GM23338 (cell line): ENCODE measurements around the gene TSPAN4. TPM values are rescaled to one million over a fixed set of nuclear protein-coding genes. Genes with fewer than 3 reads are reported as not detected.
A peak's percentile ranks its signal among the peaks of the same experiment; 100 is the strongest.

Experiments used
- ATAC-seq: fragments of 200-7000 bp; cut with Tn5 transposase; 3 replicates; pipeline ENCODE4 v1.9.1; 2020
- DNase-seq: peaks from one replicate; pipeline ENCODE4 v3.0.0-alpha.2; 2015; ENCODE audit warnings: low spot score
- H2AFZ ChIP-seq: fragments of 200-600 bp; sonication (generic); 2 replicates; pipeline ENCODE4 v1.8.0; 2016; ENCODE audit warnings: antibody characterized with exemption, mild to moderate bottlenecking, moderate library complexity
- H3F3A ChIP-seq: fragments of 200-600 bp; sonication (generic); replicated peaks from 2 replicates; pipeline ENCODE4 v1.8.0; 2017; ENCODE audit warnings: antibody characterized with exemption, mixed run types, low read depth
- H3K27ac ChIP-seq: fragments of 200-600 bp; sonication (generic); 2 replicates; pipeline ENCODE4 v1.6.1; 2016; ENCODE audit warnings: low read depth
- H3K27me3 ChIP-seq: fragments of 200-600 bp; sonication (generic); 2 replicates; pipeline ENCODE4 v1.8.0; 2016; ENCODE audit warnings: mild to moderate bottlenecking, mixed run types, moderate library complexity; ENCODE audit not compliant: insufficient read depth
- H3K36me3 ChIP-seq: fragments of 200-600 bp; sonication (generic); 2 replicates; pipeline ENCODE4 v1.8.0; 2016; ENCODE audit warnings: mild to moderate bottlenecking; ENCODE audit not compliant: insufficient read depth
- H3K4me1 ChIP-seq: fragments of 200-600 bp; sonication (generic); 2 replicates; pipeline ENCODE4 v1.8.0; 2016; ENCODE audit warnings: mild to moderate bottlenecking, moderate library complexity; ENCODE audit not compliant: insufficient read depth
- H3K4me2 ChIP-seq: fragments of 200-600 bp; sonication (generic); 2 replicates; pipeline ENCODE4 v1.7.1; 2017; ENCODE audit warnings: mixed run types
- H3K4me3 ChIP-seq: fragments of 200-600 bp; sonication (generic); 2 replicates; pipeline ENCODE4 v1.6.1; 2016; ENCODE audit warnings: mixed run types
- H3K79me2 ChIP-seq: fragments of 200-600 bp; sonication (generic); replicated peaks from 2 replicates; pipeline ENCODE4 v1.8.0; 2017; ENCODE audit warnings: mild to moderate bottlenecking; ENCODE audit not compliant: insufficient read depth
- H3K9me2 ChIP-seq: fragments of 200-600 bp; sonication (generic); 2 replicates; pipeline ENCODE4 v1.8.0; 2017; ENCODE audit not compliant: insufficient read depth
- H4K20me1 ChIP-seq: fragments of 200-600 bp; sonication (generic); replicated peaks from 2 replicates; pipeline ENCODE4 v1.8.0; 2017; ENCODE audit warnings: mild to moderate bottlenecking; ENCODE audit not compliant: insufficient read depth
- H3K27ac Mint-ChIP-seq: 2 replicates; pipeline ENCODE4 v1.8.0; 2020; ENCODE audit warnings: inconsistent platforms, mild to moderate bottlenecking, moderate library complexity, mixed read lengths
- H3K27me3 Mint-ChIP-seq: 3 replicates; pipeline ENCODE4 v1.8.0; 2022; ENCODE audit warnings: low read depth, mild to moderate bottlenecking, moderate library complexity, mixed read lengths, inconsistent platforms; ENCODE audit not compliant: insufficient read depth, poor library complexity
- H3K36me3 Mint-ChIP-seq: 3 replicates; pipeline ENCODE4 v1.8.0; 2021; ENCODE audit warnings: low read depth, mild to moderate bottlenecking, inconsistent platforms, moderate library complexity, mixed read lengths
- H3K4me1 Mint-ChIP-seq: 3 replicates; pipeline ENCODE4 v1.8.0; 2020; ENCODE audit warnings: mild to moderate bottlenecking, inconsistent platforms, mixed read lengths
- H3K4me3 Mint-ChIP-seq: 3 replicates; pipeline ENCODE4 v1.8.0; 2021; ENCODE audit warnings: moderate library complexity, mild to moderate bottlenecking, inconsistent platforms, mixed read lengths
- H3K9me3 Mint-ChIP-seq: 3 replicates; pipeline ENCODE4 v1.8.0; 2020; ENCODE audit warnings: moderate library complexity, mild to moderate bottlenecking, inconsistent platforms, mixed read lengths
- CREB1 ChIP-seq: fragments of 250-450 bp; sonication (Bioruptor Pico); IDR thresholded peaks from 2 replicates; pipeline ENCODE4 v1.5.0; 2020; ENCODE audit warnings: low read depth, mild to moderate bottlenecking, moderate library complexity
- JUNB ChIP-seq: IDR thresholded peaks from one replicate; pipeline ENCODE4 v1.6.1; 2016; ENCODE audit warnings: antibody characterized with exemption; ENCODE audit not compliant: unreplicated experiment
- NANOG ChIP-seq: IDR thresholded peaks from 2 replicates; pipeline ENCODE4 v1.6.1; 2016; ENCODE audit warnings: antibody characterized with exemption, borderline replicate concordance
- POLR2AphosphoS5 ChIP-seq: IDR thresholded peaks from 2 replicates; pipeline ENCODE4 v1.6.1; 2016; ENCODE audit warnings: antibody characterized with exemption, low read depth
- STAT1 ChIP-seq: IDR thresholded peaks from one replicate; pipeline ENCODE4 v1.6.1; 2016; ENCODE audit warnings: antibody characterized with exemption; ENCODE audit not compliant: unreplicated experiment
- ZNF114 ChIP-seq: fragments of 250-450 bp; sonication (Bioruptor Pico); IDR thresholded peaks from 2 replicates; pipeline ENCODE4 v1.5.0; 2020; ENCODE audit warnings: mild to moderate bottlenecking, moderate library complexity
- polyA plus RNA-seq: library from polyadenylated mRNA; unstranded; fragments of >200 nt; fragmentation: Nextera tagmentation; extraction: Ambion mirVana; gene quantifications from 2 replicates; pipeline ENCODE4 v1.2.1, GENCODE V29; 2016
- total RNA-seq: library from RNA; depleted of rRNA; stranded (reverse); fragments of >200 nt; shearing (Covaris generic); gene quantifications from 2 replicates; pipeline ENCODE4 v1.2.3, GENCODE V29; 2014
- TF ChIP-seq, protein P1 (sequence below), 2 experiments: fragments of 200-600 bp in 1 of 2; sonication (generic) in 1 of 2; conservative IDR thresholded peaks; 2 replicates each; pipeline versions ENCODE4 v1.5.1 to v1.6.1; 2016 to 2017; ENCODE audit warnings: antibody characterized with exemption in 2 of 2, low read depth in 2 of 2, mild to moderate bottlenecking in 2 of 2, moderate library complexity in 1 of 2
- TF ChIP-seq, protein P2 (sequence below): IDR thresholded peaks from 2 replicates; pipeline ENCODE4 v1.6.1; 2016; ENCODE audit warnings: antibody characterized with exemption
- TF ChIP-seq, protein P3 (sequence below): fragments of 250-450 bp; sonication (Bioruptor Pico); IDR thresholded peaks from 2 replicates; pipeline ENCODE4 v1.5.0; 2020; ENCODE audit warnings: mild to moderate bottlenecking, moderate library complexity

TSPAN4 gene
- total and polyA plus RNA-seq, 2 experiments from 2014 or later: 76.8 to 150 TPM

DNA sequence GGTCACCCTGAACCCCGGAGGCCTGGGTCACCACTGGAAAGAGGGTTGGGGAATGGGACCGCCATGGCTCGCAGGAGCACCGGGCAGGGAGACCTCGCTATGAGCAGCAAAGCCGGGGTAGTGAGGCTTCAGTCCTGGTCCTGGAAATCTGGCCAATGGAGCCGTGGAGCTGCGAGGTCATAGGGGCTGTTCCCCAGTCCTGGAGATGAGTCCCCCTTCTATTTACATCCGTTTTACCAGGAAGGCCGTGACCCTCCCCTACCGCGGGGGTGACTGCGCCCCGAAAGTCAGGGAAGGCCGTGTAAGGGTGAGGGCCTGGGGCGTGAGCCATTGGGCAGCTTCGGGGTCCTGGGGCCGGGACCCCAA is 38.1 kb upstream of the TSPAN4 start (continued):
- TF ChIP-seq CREB1 (CRISPR knock-in tag): no peak
- TF ChIP-seq, protein P1, sequence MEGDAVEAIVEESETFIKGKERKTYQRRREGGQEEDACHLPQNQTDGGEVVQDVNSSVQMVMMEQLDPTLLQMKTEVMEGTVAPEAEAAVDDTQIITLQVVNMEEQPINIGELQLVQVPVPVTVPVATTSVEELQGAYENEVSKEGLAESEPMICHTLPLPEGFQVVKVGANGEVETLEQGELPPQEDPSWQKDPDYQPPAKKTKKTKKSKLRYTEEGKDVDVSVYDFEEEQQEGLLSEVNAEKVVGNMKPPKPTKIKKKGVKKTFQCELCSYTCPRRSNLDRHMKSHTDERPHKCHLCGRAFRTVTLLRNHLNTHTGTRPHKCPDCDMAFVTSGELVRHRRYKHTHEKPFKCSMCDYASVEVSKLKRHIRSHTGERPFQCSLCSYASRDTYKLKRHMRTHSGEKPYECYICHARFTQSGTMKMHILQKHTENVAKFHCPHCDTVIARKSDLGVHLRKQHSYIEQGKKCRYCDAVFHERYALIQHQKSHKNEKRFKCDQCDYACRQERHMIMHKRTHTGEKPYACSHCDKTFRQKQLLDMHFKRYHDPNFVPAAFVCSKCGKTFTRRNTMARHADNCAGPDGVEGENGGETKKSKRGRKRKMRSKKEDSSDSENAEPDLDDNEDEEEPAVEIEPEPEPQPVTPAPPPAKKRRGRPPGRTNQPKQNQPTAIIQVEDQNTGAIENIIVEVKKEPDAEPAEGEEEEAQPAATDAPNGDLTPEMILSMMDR (conservative IDR thresholded peaks at IDR 0.05; ENCODE audit: low read depth in 2 of 2): no peak

DNA sequence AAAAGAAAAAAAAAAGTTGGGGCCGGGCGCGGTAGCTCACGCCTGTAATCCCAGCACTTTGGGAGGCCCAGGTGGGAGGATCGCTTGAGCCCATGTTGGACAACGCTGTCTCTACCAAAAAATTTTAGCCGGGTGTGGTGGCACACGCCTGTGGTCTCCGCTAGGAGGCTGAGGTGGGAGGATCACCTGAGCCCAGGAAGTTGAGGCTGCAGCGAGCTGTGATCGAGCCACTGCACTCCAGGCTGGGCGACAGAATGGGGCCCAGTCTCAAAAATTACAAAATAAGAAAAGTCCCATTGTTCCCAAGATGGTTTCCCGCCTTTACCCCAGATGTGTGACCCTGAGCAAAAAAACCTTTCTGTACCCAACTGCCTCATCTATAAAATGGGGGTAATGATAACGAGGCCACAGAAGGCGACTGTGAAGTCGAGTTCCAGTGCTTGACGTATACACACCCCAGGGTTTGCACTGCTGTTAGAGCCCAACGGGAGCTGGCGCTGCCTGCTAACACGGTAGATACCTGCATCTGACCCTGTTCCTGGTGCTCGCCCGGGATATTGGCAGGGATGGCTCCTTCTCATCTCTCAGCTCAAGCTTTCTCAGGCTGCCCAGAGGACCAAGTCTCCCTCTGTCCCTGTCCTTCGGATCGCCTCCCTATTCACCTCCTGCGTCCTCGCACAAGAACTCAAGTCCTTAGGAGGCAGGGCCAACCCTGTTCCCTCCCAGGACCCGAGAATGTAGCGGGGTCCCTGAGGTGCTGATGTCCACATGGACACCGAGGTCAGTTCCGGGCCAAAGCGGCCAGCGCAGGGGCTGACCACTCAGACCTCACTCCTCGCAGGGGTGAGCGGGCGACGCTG is 34.0 kb upstream of the TSPAN4 start:
- H3K4me2 ChIP-seq: peak overlapping the region; percentile 99
- Mint-ChIP-seq H3K36me3 (peaks cover 35% of the 10 kb centered on the region), H3K27ac (peak overlapping the region; percentile 97), H3K4me1 (peaks cover 24% of the 10 kb centered on the region), H3K27me3 (peaks cover 37% of the 10 kb centered on the region), H3K4me3 (peak overlapping the region; percentile 94), H3K9me3 (peaks cover 5% of the 10 kb centered on the region; the same call in 1 of the 3 replicates)
- no peaks in the 10 kb centered on the region for H3K9me2 ChIP-seq
- H3K79me2 ChIP-seq: peaks cover 38% of the 10 kb centered on the region
- H3K27ac ChIP-seq: peak overlapping the region; percentile 55; the same call in 1 of the 2 replicates
- peak overlapping the region; percentile 74 for H2AFZ ChIP-seq
- H3F3A ChIP-seq: peaks cover 55% of the 10 kb centered on the region
- H4K20me1 ChIP-seq: peaks cover 16% of the 10 kb centered on the region
- H3K4me1 ChIP-seq: peaks cover 19% of the 10 kb centered on the region
- DNase-seq: no peak
- H3K4me3 ChIP-seq: peak overlapping the region; percentile 98
- no peaks in the 10 kb centered on the region for H3K27me3 ChIP-seq
- peaks cover 22% of the 10 kb centered on the region for H3K36me3 ChIP-seq
- ATAC-seq: no peak
- TF ChIP-seq POLR2AphosphoS5 (no peak), ZNF114 (CRISPR knock-in tag) (no peak), NANOG (no peak), JUNB (no peak), STAT1 (no peak)
- TF ChIP-seq, protein P2, sequence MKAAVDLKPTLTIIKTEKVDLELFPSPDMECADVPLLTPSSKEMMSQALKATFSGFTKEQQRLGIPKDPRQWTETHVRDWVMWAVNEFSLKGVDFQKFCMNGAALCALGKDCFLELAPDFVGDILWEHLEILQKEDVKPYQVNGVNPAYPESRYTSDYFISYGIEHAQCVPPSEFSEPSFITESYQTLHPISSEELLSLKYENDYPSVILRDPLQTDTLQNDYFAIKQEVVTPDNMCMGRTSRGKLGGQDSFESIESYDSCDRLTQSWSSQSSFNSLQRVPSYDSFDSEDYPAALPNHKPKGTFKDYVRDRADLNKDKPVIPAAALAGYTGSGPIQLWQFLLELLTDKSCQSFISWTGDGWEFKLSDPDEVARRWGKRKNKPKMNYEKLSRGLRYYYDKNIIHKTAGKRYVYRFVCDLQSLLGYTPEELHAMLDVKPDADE: no peak
- TF ChIP-seq, protein P3, sequence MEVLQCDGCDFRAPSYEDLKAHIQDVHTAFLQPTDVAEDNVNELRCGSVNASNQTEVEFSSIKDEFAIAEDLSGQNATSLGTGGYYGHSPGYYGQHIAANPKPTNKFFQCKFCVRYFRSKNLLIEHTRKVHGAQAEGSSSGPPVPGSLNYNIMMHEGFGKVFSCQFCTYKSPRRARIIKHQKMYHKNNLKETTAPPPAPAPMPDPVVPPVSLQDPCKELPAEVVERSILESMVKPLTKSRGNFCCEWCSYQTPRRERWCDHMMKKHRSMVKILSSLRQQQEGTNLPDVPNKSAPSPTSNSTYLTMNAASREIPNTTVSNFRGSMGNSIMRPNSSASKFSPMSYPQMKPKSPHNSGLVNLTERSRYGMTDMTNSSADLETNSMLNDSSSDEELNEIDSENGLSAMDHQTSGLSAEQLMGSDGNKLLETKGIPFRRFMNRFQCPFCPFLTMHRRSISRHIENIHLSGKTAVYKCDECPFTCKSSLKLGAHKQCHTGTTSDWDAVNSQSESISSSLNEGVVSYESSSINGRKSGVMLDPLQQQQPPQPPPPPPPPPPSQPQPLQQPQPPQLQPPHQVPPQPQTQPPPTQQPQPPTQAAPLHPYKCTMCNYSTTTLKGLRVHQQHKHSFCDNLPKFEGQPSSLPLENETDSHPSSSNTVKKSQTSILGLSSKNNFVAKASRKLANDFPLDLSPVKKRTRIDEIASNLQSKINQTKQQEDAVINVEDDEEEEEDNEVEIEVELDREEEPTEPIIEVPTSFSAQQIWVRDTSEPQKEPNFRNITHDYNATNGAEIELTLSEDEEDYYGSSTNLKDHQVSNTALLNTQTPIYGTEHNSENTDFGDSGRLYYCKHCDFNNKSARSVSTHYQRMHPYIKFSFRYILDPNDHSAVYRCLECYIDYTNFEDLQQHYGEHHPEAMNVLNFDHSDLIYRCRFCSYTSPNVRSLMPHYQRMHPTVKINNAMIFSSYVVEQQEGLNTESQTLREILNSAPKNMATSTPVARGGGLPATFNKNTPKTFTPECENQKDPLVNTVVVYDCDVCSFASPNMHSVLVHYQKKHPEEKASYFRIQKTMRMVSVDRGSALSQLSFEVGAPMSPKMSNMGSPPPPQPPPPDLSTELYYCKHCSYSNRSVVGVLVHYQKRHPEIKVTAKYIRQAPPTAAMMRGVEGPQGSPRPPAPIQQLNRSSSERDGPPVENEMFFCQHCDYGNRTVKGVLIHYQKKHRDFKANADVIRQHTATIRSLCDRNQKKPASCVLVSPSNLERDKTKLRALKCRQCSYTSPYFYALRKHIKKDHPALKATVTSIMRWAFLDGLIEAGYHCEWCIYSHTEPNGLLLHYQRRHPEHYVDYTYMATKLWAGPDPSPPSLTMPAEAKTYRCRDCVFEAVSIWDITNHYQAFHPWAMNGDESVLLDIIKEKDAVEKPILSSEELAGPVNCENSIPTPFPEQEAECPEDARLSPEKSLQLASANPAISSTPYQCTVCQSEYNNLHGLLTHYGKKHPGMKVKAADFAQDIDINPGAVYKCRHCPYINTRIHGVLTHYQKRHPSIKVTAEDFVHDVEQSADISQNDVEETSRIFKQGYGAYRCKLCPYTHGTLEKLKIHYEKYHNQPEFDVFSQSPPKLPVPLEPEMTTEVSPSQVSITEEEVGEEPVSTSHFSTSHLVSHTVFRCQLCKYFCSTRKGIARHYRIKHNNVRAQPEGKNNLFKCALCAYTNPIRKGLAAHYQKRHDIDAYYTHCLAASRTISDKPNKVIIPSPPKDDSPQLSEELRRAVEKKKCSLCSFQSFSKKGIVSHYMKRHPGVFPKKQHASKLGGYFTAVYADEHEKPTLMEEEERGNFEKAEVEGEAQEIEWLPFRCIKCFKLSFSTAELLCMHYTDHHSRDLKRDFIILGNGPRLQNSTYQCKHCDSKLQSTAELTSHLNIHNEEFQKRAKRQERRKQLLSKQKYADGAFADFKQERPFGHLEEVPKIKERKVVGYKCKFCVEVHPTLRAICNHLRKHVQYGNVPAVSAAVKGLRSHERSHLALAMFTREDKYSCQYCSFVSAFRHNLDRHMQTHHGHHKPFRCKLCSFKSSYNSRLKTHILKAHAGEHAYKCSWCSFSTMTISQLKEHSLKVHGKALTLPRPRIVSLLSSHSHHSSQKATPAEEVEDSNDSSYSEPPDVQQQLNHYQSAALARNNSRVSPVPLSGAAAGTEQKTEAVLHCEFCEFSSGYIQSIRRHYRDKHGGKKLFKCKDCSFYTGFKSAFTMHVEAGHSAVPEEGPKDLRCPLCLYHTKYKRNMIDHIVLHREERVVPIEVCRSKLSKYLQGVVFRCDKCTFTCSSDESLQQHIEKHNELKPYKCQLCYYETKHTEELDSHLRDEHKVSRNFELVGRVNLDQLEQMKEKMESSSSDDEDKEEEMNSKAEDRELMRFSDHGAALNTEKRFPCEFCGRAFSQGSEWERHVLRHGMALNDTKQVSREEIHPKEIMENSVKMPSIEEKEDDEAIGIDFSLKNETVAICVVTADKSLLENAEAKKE (CRISPR knock-in tag): no peak
- TF ChIP-seq, protein P1 (conservative IDR thresholded peaks at IDR 0.05; ENCODE audit: low read depth in 2 of 2): no peak
